HG03565 (cell line): ENCODE results near the gene ESYT2.
"Not testable (repeated sequence)": the region's sequence is repeated elsewhere in the genome, so short reads cannot be mapped to it uniquely, and the experiment has no call there.

Source experiments
- ATAC-seq: cut with Tn5 transposase; IDR thresholded peaks from one replicate; pipeline ENCODE4 v1.9.1; 2021; ENCODE audit warnings: mild to moderate bottlenecking, moderate library complexity; ENCODE audit not compliant: unreplicated experiment

ESYT2 gene

DNA sequence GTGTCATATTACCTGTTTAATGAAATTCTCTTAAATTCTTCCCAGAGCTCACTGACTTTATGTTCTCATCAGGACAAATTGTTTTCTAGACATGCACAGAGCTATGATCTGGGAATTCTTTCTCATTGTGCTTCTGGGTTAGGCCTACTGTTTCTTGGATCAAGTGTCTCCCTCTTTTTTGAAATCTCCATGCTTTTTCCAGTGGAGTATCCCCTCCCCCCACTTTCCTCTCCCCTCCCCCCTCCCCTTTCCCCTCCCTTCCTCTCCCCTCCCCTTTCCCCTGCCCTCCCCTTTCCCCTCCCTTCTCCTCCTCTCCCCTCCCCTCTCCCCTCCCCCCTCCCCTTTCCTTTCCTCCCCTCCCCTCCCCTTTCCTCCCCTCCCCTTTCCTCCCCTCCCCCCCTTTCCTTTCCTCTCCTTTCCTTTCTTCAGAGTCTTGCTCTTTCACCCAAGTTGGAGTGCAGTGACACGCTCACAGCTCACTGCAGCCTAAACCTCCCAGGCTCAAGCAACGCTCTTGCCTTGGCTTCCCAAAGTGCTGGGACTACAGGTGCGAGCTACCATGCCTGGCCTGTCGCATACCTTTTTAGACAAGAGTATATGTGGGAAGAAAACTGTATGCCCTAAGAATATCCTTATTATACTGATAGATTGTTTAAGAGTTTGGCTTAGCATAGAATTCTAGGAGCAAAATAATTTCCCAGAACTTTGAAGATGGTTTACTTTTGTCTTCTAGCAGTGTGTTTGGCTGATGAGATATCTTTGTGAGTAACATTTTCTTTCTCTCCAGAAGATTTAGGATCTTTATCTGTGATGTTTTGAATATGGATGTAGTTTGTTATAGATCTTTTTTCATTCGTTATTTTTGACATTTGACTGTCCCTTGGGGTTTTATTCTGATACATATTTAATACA lies 29.5 kb upstream of the ESYT2 start:
- ATAC-seq = no peak

DNA sequence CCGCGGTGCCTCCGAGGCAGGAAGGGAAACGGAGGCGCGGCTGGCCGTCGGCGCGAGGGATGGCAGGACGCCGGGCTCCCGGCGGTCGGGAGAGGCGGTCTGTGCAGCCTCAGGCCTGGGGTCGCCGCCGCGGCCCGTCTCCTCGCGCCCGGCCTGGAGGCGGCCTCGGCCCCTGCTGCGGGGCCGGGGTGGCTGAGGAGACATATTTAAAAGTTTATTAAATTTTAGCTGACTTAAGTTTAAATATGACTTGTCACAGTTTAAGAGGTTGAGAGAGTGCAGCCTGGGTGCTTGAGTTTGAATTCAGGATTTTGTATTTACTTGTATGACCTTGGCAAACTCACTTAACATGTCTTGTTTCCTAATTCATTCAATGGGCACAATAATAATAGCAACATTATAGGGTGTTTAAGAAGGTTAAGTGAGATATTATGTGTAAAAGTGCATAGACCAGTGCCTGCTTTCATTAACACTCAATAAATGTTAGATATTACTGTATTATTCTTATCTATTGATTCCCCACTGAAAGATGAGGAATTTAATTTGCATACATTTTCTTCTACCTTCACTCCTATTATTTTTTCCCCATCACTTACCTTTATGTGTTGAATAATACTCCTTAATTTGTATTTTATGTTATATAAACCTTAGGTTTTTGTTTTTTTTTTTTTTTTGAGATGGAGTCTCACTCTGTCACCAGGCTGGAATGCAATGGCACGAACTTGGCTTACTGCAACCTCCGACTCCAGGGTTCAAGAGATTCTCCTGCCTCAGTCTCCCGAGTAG lies 27.8 kb upstream of the ESYT2 start:
- ATAC-seq = no peak

- no peak for ATAC-seq
Observed at GRCh38 chr7:158854681-158855081, 25.4 kb upstream of the ESYT2 start.

DNA sequence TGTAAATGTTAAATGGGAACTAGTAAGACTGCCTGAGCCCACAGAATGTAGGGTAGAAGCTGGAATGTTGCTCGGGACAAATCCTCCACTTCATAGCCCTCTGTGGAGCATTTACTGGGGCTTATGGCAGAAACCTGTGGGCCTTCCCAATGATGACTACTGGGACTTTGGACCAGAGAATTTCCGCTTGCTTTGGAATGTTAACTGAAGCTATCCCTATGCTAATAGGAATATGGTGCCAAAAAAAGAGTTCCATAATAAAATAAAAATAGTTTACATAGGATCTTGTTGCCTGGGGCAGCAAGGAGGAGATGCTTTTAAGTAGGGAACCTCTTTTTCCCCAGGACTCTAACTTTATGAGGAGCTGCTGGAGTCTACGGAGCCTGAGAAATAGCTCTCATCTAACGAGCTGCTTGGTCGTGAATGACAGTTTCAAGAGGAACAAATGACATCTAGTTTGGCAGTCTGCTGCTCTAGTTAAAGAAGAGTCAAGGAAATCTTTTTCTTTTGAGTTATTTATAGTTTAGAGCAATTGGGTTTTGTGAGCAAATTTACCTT lies 21.3 kb upstream of the ESYT2 start:
- no peak for ATAC-seq

DNA sequence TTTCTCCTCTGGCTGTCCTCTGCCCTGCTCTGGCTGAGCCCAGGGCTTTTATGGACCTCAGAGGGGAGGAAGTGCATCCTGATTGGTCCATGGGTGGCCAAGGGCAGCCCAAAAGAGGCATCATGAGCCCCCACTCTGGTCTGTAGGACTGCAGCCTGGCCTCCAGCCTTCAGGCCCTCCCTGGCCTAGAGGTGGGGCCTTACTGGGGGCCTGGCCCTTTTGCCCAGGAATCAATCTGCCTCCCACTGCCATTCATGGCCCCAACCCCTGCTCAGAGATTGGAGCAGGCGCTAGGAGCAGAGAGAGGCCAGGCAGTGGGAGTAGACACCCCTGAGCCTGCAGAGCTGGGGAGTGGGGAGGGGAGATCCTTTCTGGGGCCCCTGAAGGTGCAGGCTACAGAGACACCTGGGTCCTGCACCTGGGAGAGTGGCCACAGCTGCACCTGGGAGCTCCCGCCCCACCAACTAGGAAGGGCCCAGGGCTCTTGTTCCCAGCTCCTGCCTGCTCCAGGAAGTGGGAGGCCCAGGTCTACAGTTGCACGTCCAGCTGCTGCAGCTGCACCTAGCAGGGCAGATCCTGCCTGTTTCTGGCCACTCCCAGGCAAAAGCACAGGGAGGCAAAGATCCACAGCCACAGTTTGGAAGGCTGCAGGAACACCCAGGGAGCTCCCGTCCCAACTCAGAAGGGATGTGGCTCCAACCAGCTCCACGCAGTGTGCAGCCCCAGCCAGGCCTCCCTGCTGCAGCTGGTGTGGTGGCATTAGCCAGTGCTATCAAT lies 20.6 kb upstream of the ESYT2 start:
- no peak for ATAC-seq

DNA sequence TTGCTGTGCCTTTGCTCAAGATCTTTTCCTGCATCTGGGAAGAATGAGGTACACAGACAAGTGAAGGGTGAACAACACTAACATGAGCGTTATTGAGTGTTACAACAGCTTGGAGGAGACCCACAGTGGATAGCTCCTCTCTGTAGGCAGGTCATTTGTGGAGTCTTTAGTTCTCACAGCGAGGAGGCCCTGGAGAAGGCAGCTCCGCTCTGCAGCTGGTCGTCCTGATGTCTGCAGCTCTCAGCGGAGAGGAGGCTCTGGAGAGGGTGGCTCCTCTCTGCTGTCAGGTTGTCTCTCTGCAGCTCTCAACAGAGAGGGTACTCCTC lies 20.1 kb upstream of the ESYT2 start:
- no peak for ATAC-seq

- ATAC-seq = no peak
Observed at GRCh38 chr7:158847451-158847866, 18.1 kb upstream of the ESYT2 start.

DNA sequence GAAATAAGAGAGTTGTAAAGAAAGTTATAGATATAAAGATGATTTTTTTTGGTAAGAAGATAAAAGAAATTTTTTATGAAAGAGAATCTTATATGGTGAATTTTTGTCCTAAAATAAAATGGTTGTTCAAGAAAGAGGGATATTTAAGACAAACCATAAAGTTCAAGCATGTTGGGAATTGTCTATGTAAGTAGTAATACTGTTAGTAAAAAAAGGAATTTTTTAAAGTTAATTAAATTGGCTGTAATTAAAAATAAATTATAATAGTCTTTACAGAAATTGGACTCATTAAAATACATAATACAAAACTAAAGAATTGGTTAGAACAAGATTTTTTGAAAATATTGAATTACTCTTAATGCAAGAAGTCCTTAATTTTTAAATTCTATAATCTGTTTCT lies 17.0 kb upstream of the ESYT2 start:
- no peak for ATAC-seq

GRCh38 chr7:158843771-158844170 lies 14.5 kb upstream of the ESYT2 start:
- no peak for ATAC-seq

GRCh38 chr7:158842486-158842885 lies 13.2 kb upstream of the ESYT2 start:
- no peak for ATAC-seq

- no peak for ATAC-seq
Observed at GRCh38 chr7:158840604-158841003, 11.3 kb upstream of the ESYT2 start.

GRCh38 chr7:158839177-158839576 lies 9.9 kb upstream of the ESYT2 start:
- ATAC-seq = not testable (repeated sequence)

- ATAC-seq = no peak
Observed at GRCh38 chr7:158837790-158838637, 8.7 kb upstream of the ESYT2 start.

- no peak for ATAC-seq
Observed at GRCh38 chr7:158836692-158837091, 7.4 kb upstream of the ESYT2 start.

- no peak for ATAC-seq
Observed at GRCh38 chr7:158834878-158835784, 5.8 kb upstream of the ESYT2 start.

- ATAC-seq = no peak
Observed at GRCh38 chr7:158832994-158833393, 3.7 kb upstream of the ESYT2 start.

- no peak for ATAC-seq
Observed at GRCh38 chr7:158831738-158832091, 2.4 kb upstream of the ESYT2 start.

DNA sequence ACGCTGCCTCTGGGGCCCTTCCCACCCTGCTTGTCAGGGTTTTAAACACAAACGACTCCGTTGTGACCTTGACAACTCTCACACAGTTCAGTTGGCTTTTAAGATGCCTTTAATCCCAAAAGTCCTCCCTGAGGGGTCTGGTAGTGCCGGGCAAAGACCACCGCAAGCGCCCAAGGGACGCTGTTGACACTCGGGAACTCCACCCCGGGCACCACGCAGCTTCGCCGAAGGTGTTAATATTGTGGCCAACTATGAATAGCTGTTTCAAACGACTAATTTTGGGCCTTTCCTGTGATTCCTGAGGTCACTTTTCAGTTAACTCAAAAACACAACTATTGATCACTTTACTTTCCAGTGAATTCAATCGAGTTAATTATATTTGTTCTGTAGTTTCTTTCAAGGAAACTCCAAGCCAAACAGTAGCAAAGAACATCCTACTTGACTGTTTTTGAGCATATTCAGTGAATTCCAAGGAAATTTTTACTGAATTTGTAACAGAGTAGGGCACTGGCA lies 958 bp upstream of the ESYT2 start:
- ATAC-seq = no peak

DNA sequence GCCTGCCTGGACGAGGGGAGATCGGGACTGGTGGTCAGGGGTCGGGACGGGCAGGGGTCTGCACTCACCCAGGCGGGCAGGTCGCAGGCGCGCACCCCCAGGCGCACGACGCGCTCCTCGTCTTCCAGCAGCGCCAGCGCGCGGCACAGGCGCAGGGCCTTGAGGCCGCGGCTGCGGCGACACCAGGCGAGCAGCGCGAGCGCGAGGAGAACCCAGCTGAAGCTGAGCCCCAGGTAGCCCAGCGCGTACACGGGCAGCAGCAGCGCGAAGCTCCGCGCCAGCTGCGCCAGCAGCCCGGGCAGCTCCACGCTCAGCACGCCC lies 328 bp downstream of the ESYT2 start:
- ATAC-seq = peak; percentile 34
